GM18505 (cell line): ENCODE results near the gene SUSD2.
"Not testable (repeated sequence)": the region's sequence is repeated elsewhere in the genome, so short reads cannot be mapped to it uniquely, and the experiment has no call there.

Experiments
- ATAC-seq: cut with Tn5 transposase; IDR thresholded peaks from one replicate; pipeline ENCODE4 v1.9.1; 2021; ENCODE audit not compliant: unreplicated experiment
- POLR2A ChIP-seq: IDR thresholded peaks from 4 replicates; pipeline ENCODE4 v1.6.1; 2011; ENCODE audit warnings: borderline replicate concordance; ENCODE audit not compliant: insufficient read depth, insufficient read length; ENCODE audit errors: extremely low read depth

The SUSD2 gene

GRCh38 chr22:24176630-24177029 lies 4.7 kb upstream of the SUSD2 start:
- no peak for TF ChIP-seq POLR2A
- no peak for ATAC-seq

GRCh38 chr22:24177045-24177444 lies 4.2 kb upstream of the SUSD2 start:
- no peak for TF ChIP-seq POLR2A
- ATAC-seq: no peak

- no peak for ATAC-seq
- no peak for TF ChIP-seq POLR2A
Observed at GRCh38 chr22:24177456-24177855, 3.8 kb upstream of the SUSD2 start.

- no peak for ATAC-seq
- TF ChIP-seq POLR2A: no peak
Observed at GRCh38 chr22:24178021-24178431, 3.3 kb upstream of the SUSD2 start.

- no peak for TF ChIP-seq POLR2A
- no peak for ATAC-seq
Observed at GRCh38 chr22:24178502-24179440, 2.5 kb upstream of the SUSD2 start.

GRCh38 chr22:24179478-24180210 lies 1.6 kb upstream of the SUSD2 start:
- ATAC-seq: no peak
- TF ChIP-seq POLR2A: no peak

- TF ChIP-seq POLR2A: no peak
- no peak for ATAC-seq
Observed at GRCh38 chr22:24180316-24181087, 785 bp upstream of the SUSD2 start.

GRCh38 chr22:24181996-24182899 lies 961 bp downstream of the SUSD2 start:
- no peak for ATAC-seq
- no peak for TF ChIP-seq POLR2A

- not testable (repeated sequence) for ATAC-seq
Observed at GRCh38 chr22:24182900-24183246, 1.6 kb downstream of the SUSD2 start.

GRCh38 chr22:24183321-24184031 lies 2.2 kb downstream of the SUSD2 start:
- TF ChIP-seq POLR2A: no peak
- ATAC-seq: no peak

GRCh38 chr22:24184057-24184798 lies 2.9 kb downstream of the SUSD2 start:
- no peak for ATAC-seq
- no peak for TF ChIP-seq POLR2A
